BE2C (cell line): ENCODE results near the gene PCBP3.

Experiments used
- DNase-seq: peaks from one replicate; pipeline ENCODE4 v3.0.0-alpha.2; 2020
- H3K27me3 ChIP-seq: fragments of 250-450 bp; sonication (Bioruptor Pico); 2 replicates; pipeline ENCODE4 v1.5.1; 2020; ENCODE audit warnings: mild to moderate bottlenecking
- H3K36me3 ChIP-seq: fragments of 250-450 bp; sonication (Bioruptor Pico); 2 replicates; pipeline ENCODE4 v1.5.1; 2020; ENCODE audit warnings: mild to moderate bottlenecking
- H3K4me1 ChIP-seq: fragments of 250-450 bp; sonication (Bioruptor Pico); 2 replicates; pipeline ENCODE4 v1.5.1; 2020
- H3K4me3 ChIP-seq: 2 replicates; pipeline ENCODE4 v1.5.1; 2011; ENCODE audit warnings: low read depth, low read length
- H3K9me3 ChIP-seq: fragments of 250-450 bp; sonication (Bioruptor Pico); 2 replicates; pipeline ENCODE4 v1.5.1; 2020
- TF ChIP-seq, protein P1 (sequence below): IDR thresholded peaks from 2 replicates; pipeline ENCODE4 v1.5.1; 2012; ENCODE audit warnings: mild to moderate bottlenecking, low read depth, low read length

PCBP3 gene

GRCh38 chr21:45857761-45858160 is 214.2 kb downstream of the PCBP3 start:
- H3K36me3 ChIP-seq: peaks cover 26% of the 10 kb centered on the region
- H3K9me3 ChIP-seq: no peaks in the 10 kb centered on the region
- TF ChIP-seq, protein P1, sequence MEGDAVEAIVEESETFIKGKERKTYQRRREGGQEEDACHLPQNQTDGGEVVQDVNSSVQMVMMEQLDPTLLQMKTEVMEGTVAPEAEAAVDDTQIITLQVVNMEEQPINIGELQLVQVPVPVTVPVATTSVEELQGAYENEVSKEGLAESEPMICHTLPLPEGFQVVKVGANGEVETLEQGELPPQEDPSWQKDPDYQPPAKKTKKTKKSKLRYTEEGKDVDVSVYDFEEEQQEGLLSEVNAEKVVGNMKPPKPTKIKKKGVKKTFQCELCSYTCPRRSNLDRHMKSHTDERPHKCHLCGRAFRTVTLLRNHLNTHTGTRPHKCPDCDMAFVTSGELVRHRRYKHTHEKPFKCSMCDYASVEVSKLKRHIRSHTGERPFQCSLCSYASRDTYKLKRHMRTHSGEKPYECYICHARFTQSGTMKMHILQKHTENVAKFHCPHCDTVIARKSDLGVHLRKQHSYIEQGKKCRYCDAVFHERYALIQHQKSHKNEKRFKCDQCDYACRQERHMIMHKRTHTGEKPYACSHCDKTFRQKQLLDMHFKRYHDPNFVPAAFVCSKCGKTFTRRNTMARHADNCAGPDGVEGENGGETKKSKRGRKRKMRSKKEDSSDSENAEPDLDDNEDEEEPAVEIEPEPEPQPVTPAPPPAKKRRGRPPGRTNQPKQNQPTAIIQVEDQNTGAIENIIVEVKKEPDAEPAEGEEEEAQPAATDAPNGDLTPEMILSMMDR: no peak
- H3K4me3 ChIP-seq: no peak overlapping the region
- no peak for DNase-seq
- H3K4me1 ChIP-seq: no peaks in the 10 kb centered on the region
- H3K27me3 ChIP-seq: no peaks in the 10 kb centered on the region

GRCh38 chr21:45858180-45858579 is 214.7 kb downstream of the PCBP3 start:
- no peaks in the 10 kb centered on the region for H3K9me3 ChIP-seq
- no peaks in the 10 kb centered on the region for H3K27me3 ChIP-seq
- H3K36me3 ChIP-seq: peaks cover 27% of the 10 kb centered on the region
- TF ChIP-seq, protein P1: no peak
- H3K4me1 ChIP-seq: no peaks in the 10 kb centered on the region
- no peak for DNase-seq
- H3K4me3 ChIP-seq: no peak overlapping the region

DNA sequence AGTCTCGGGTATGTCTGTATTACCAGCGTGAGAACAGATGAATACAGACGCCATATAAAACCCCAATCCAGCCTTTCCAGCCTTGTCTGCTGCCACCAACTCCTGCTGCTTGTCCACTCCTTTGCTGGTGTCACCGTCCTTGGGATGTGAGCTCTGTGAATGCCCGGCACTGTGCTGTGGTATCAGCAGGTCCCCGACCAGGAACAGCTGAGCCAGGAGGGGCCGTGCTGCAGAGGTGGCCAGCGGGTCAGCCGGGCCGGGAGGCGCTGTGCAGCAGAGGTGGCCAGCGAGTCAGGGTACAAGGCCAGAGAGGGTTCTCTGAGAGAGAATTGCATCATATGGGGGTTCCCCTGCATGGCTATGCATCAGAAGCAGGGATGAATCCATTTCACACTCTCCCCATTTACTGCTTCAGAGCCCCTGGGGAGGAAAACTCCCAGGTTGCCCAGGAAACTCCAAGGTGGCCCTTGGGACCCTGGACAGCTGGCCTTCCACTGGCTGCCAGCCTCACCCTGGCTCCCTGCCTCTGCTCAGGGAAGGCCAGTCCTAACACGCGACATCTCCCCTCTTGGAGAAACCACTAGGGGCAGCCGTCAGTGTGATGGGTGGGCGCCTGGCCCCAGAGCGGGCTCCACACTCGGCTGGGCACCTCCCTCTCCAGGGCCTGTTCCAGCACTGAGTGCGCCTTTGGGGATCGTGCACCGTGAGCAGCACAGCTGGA is 215.7 kb downstream of the PCBP3 start:
- no peak for DNase-seq
- Histone ChIP-seq H3K4me3 (no peak overlapping the region), H3K27me3 (no peaks in the 10 kb centered on the region), H3K4me1 (no peaks in the 10 kb centered on the region), H3K36me3 (peaks cover 27% of the 10 kb centered on the region), H3K9me3 (no peaks in the 10 kb centered on the region)
- TF ChIP-seq, protein P1: no peak

- no peak overlapping the region for H3K4me3 ChIP-seq
- H3K36me3 ChIP-seq: peaks cover 27% of the 10 kb centered on the region
- no peak for DNase-seq
- TF ChIP-seq, protein P1: no peak
- H3K4me1 ChIP-seq: no peaks in the 10 kb centered on the region
- H3K27me3 ChIP-seq: no peaks in the 10 kb centered on the region
- no peaks in the 10 kb centered on the region for H3K9me3 ChIP-seq
These were observed 216.3 kb downstream of the PCBP3 start for GRCh38 chr21:45859762-45860357.

DNA sequence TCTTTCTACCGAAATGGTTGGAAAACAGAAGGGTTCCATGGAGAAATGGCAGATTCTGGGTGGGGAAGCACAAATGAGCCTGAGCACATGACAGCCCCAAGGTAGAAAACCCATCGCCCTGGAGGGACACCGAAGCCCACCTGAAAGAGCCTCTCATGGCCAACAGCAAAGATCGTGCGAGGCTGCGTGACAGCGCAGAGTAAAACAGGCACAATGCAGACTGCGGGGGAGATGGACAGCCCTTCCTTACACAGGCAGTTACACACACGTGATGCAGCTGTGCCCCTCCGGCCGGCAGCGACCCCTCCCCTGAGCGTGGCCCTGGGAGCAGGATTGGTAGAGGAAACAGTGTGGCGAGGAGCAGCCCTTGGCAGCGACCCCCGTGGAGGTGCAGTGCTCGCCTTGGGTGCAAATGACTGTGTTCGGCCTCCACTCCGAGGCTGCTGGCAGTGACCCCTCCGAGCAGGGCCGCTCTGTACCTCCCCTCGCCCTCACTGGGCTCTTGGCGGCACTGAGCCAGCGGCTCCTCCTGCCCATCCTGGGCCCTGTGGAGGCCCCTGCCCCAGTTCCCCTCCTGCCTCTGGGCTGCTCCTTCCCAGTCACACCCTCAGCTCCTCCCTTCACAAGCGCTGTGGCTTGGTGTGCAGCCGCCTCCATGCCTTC is 217.1 kb downstream of the PCBP3 start:
- no peaks in the 10 kb centered on the region for H3K9me3 ChIP-seq
- DNase-seq: no peak
- peaks cover 30% of the 10 kb centered on the region for H3K36me3 ChIP-seq
- TF ChIP-seq, protein P1: no peak
- H3K27me3 ChIP-seq: no peaks in the 10 kb centered on the region
- H3K4me1 ChIP-seq: no peaks in the 10 kb centered on the region
- H3K4me3 ChIP-seq: no peak overlapping the region
